H9 (cell line): ENCODE results near the gene COCH. TPM values are rescaled to one million over a fixed set of nuclear protein-coding genes. Genes with fewer than 3 reads are reported as not detected.

Experiments used
- DNase-seq: peaks from one replicate; pipeline ENCODE4 v3.0.0-alpha.2; 2017
- H2AFZ ChIP-seq: one replicate; pipeline ENCODE4 v1.6.1; 2013; ENCODE audit warnings: mild to moderate bottlenecking, low read length, control low read depth, moderate library complexity
- H2AK5ac ChIP-seq: 2 replicates; pipeline ENCODE4 v1.6.1; 2013; ENCODE audit warnings: low read length, control low read depth, mixed read lengths; ENCODE audit not compliant: insufficient read length
- H2BK120ac ChIP-seq: one replicate; pipeline ENCODE4 v1.6.1; 2013; ENCODE audit warnings: low read depth, mild to moderate bottlenecking, low read length, control low read depth, inconsistent platforms; ENCODE audit not compliant: poor library complexity, severe bottlenecking
- H2BK12ac ChIP-seq: 2 replicates; pipeline ENCODE4 v1.6.1; 2013; ENCODE audit warnings: low read length, control low read depth, mixed read lengths, low read depth; ENCODE audit not compliant: insufficient read length
- H2BK15ac ChIP-seq: 2 replicates; pipeline ENCODE4 v1.6.1; 2013; ENCODE audit warnings: low read depth, low read length, control low read depth
- H2BK20ac ChIP-seq: one replicate; pipeline ENCODE4 v1.6.1; 2013; ENCODE audit warnings: low read depth, mild to moderate bottlenecking, low read length, control low read depth, inconsistent platforms; ENCODE audit not compliant: poor library complexity, severe bottlenecking
- H2BK5ac ChIP-seq: 2 replicates; pipeline ENCODE4 v1.6.1; 2013; ENCODE audit warnings: low read length, control low read depth, mixed read lengths; ENCODE audit not compliant: insufficient read length
- H3K14ac ChIP-seq: 2 replicates; pipeline ENCODE4 v1.6.1; 2013; ENCODE audit warnings: low read length, control low read depth; ENCODE audit not compliant: insufficient read depth
- H3K18ac ChIP-seq: 2 replicates; pipeline ENCODE4 v1.6.1; 2013; ENCODE audit warnings: low read depth, mild to moderate bottlenecking, mixed read lengths, low read length, control low read depth; ENCODE audit not compliant: insufficient read length
- H3K23ac ChIP-seq: 2 replicates; pipeline ENCODE4 v1.6.1; 2013; ENCODE audit warnings: low read length, control low read depth, mixed read lengths, low read depth; ENCODE audit not compliant: insufficient read length
- H3K23me2 ChIP-seq: 2 replicates; pipeline ENCODE4 v1.6.1; 2013; ENCODE audit warnings: low read depth, mild to moderate bottlenecking, mixed read lengths, low read length, control low read depth; ENCODE audit not compliant: insufficient read length, poor library complexity, severe bottlenecking
- H3K27ac ChIP-seq: 2 replicates; pipeline ENCODE4 v1.5.1; 2013; ENCODE audit warnings: low read length, control low read depth, mixed read lengths, low read depth; ENCODE audit not compliant: insufficient read length
- H3K27me3 ChIP-seq: 2 replicates; pipeline ENCODE4 v1.6.1; 2013; ENCODE audit warnings: low read length, control low read depth, inconsistent platforms; ENCODE audit not compliant: insufficient read depth
- H3K4ac ChIP-seq: 2 replicates; pipeline ENCODE4 v1.6.1; 2013; ENCODE audit warnings: low read depth, mild to moderate bottlenecking, control low read depth, inconsistent platforms, low read length, moderate library complexity
- H3K4me1 ChIP-seq: 2 replicates; pipeline ENCODE4 v1.6.1; 2013; ENCODE audit warnings: low read length, control low read depth, inconsistent platforms; ENCODE audit not compliant: insufficient read depth
- H3K4me2 ChIP-seq: 2 replicates; pipeline ENCODE4 v1.6.1; 2013; ENCODE audit warnings: low read length, control low read depth, mixed read lengths; ENCODE audit not compliant: insufficient read length, insufficient read depth
- H3K56ac ChIP-seq: 2 replicates; pipeline ENCODE4 v1.6.1; 2013; ENCODE audit warnings: low read depth, mild to moderate bottlenecking, mixed read lengths, low read length, control low read depth; ENCODE audit not compliant: insufficient read length
- H3K79me1 ChIP-seq: 2 replicates; pipeline ENCODE4 v1.6.1; 2013; ENCODE audit warnings: low read depth, mild to moderate bottlenecking, moderate library complexity, low read length, control low read depth, inconsistent platforms; ENCODE audit not compliant: insufficient read depth, poor library complexity, severe bottlenecking
- H3K79me2 ChIP-seq: 2 replicates; pipeline ENCODE4 v1.6.1; 2013; ENCODE audit warnings: low read length, control low read depth, inconsistent platforms; ENCODE audit not compliant: insufficient read depth
- H3K9ac ChIP-seq: 2 replicates; pipeline ENCODE4 v1.6.1; 2013; ENCODE audit warnings: low read length, control low read depth, mixed read lengths; ENCODE audit not compliant: insufficient read length; ENCODE audit errors: extremely low read depth
- H3K9me3 ChIP-seq: one replicate; pipeline ENCODE4 v1.6.1; 2013; ENCODE audit warnings: low read depth, low read length, inconsistent platforms; ENCODE audit not compliant: control insufficient read depth
- H3T11ph ChIP-seq: one replicate; pipeline ENCODE4 v1.6.1; 2013; ENCODE audit warnings: mild to moderate bottlenecking, low read length, control low read depth, inconsistent platforms
- H4K20me1 ChIP-seq: one replicate; pipeline ENCODE4 v1.6.1; 2013; ENCODE audit not compliant: control insufficient read depth, insufficient read length, insufficient read depth
- H4K5ac ChIP-seq: 2 replicates; pipeline ENCODE4 v1.6.1; 2013; ENCODE audit warnings: low read depth, mild to moderate bottlenecking, mixed read lengths, low read length, control low read depth; ENCODE audit not compliant: insufficient read length
- H4K8ac ChIP-seq: replicated peaks from 2 replicates; pipeline ENCODE4 v1.6.1; 2013; ENCODE audit warnings: low read length, control low read depth, mixed read lengths, low read depth; ENCODE audit not compliant: insufficient read length
- H4K91ac ChIP-seq: 2 replicates; pipeline ENCODE4 v1.6.1; 2013; ENCODE audit warnings: low read depth, mild to moderate bottlenecking, moderate library complexity, mixed read lengths, low read length, control low read depth; ENCODE audit not compliant: insufficient read length
- H3K27ac Mint-ChIP-seq, 3 experiments: 2 replicates in 2 of 3; 3 replicates in 1 of 3; pipeline ENCODE4 v1.8.0; 2020 to 2021; ENCODE audit warnings: mixed read lengths in 3 of 3, mild to moderate bottlenecking in 1 of 3, moderate library complexity in 1 of 3
- H3K27me3 Mint-ChIP-seq: 2 replicates; pipeline ENCODE4 v1.8.0; 2021; ENCODE audit warnings: low read depth, mild to moderate bottlenecking, moderate library complexity, mixed read lengths
- H3K36me3 Mint-ChIP-seq, 3 experiments: 2 replicates in 2 of 3; 3 replicates in 1 of 3; pipeline ENCODE4 v1.8.0; 2020 to 2021; ENCODE audit warnings: low read depth in 3 of 3, mixed read lengths in 3 of 3; ENCODE audit not compliant: insufficient read depth in 1 of 3
- H3K4me1 Mint-ChIP-seq, 2 experiments: 2 replicates each; pipeline ENCODE4 v1.8.0; 2020; ENCODE audit warnings: mixed read lengths in 2 of 2
- H3K4me3 Mint-ChIP-seq, 2 experiments: 2 replicates in 1 of 2; 3 replicates in 1 of 2; pipeline ENCODE4 v1.8.0; 2020 to 2021; ENCODE audit warnings: mild to moderate bottlenecking in 2 of 2, mixed read lengths in 2 of 2, moderate library complexity in 1 of 2
- H3K9me3 Mint-ChIP-seq, 2 experiments: 2 replicates in 1 of 2; 3 replicates in 1 of 2; pipeline ENCODE4 v1.8.0; 2020; ENCODE audit warnings: mild to moderate bottlenecking in 2 of 2, mixed read lengths in 2 of 2, moderate library complexity in 1 of 2
- CTCF ChIP-seq: fragments of 200-600 bp; sonication (generic); conservative IDR thresholded peaks from 3 replicates; pipeline ENCODE4 v1.8.0; 2021; ENCODE audit warnings: antibody characterized with exemption, mild to moderate bottlenecking
- WGBS: extraction: QIAGEN DNeasy Blood & Tissue Kit; methylation state at CpG from one replicate; pipeline ENCODE4 v1.1.7; 2013; ENCODE audit warnings: missing lambda C conversion rate, low lambda C conversion rate, mixed read lengths; ENCODE audit not compliant: insufficient read length; ENCODE audit errors: extremely low coverage; 5-methylcytosine and 5-hydroxymethylcytosine counted together
- total RNA-seq: library from RNA; stranded (reverse); gene quantifications from 2 replicates; pipeline ENCODE4 v1.2.1, GENCODE V29; 2021

Gene COCH
- total RNA-seq, 1 experiment from 2014 or later, result 25.8 TPM

GRCh38 chr14:30826070-30826469 is 48.3 kb upstream of the COCH start:
- H3K56ac ChIP-seq, result no peak overlapping the region
- H3K4me1 Mint-ChIP-seq, result no peaks in the 10 kb centered on the region
- H3K27ac Mint-ChIP-seq, result no peak overlapping the region
- no peak overlapping the region for H4K5ac ChIP-seq
- H3K27me3 Mint-ChIP-seq, result no peaks in the 10 kb centered on the region
- no peak overlapping the region for H2BK15ac ChIP-seq
- H3K9me3 Mint-ChIP-seq, result peaks cover 18 to 19% of the 10 kb centered on the region in 2 experiments
- TF ChIP-seq CTCF, result no peak
- no peak overlapping the region for H3K14ac ChIP-seq
- no peak overlapping the region for H2BK20ac ChIP-seq
- WGBS, result no CpG with 5 or more reads among the region's 1 CpG
- H2BK5ac ChIP-seq, result no peak overlapping the region
- no peak overlapping the region for H2AFZ ChIP-seq
- no peak overlapping the region for H3K4me2 ChIP-seq
- no peaks in the 10 kb centered on the region for H3K23me2 ChIP-seq
- H4K91ac ChIP-seq, result no peak overlapping the region
- H3T11ph ChIP-seq, result no peak overlapping the region
- no peak overlapping the region for H3K18ac ChIP-seq
- H2AK5ac ChIP-seq, result no peak overlapping the region
- H3K36me3 Mint-ChIP-seq, result peaks cover 5 to 19% (median 7%) of the 10 kb centered on the region in 3 experiments; a peak in 6 of 7 replicates
- H3K4me3 Mint-ChIP-seq, result no peak overlapping the region
- H2BK120ac ChIP-seq, result no peak overlapping the region
- DNase-seq, result no peak
- no peak overlapping the region for H4K8ac ChIP-seq
- no peak overlapping the region for H3K4ac ChIP-seq
- H3K4me1 ChIP-seq, result no peaks in the 10 kb centered on the region
- H3K27me3 ChIP-seq, result no peaks in the 10 kb centered on the region
- no peaks in the 10 kb centered on the region for H3K9me3 ChIP-seq
- no peaks in the 10 kb centered on the region for H3K79me1 ChIP-seq
- no peaks in the 10 kb centered on the region for H4K20me1 ChIP-seq
- no peak overlapping the region for H3K23ac ChIP-seq
- H2BK12ac ChIP-seq, result no peak overlapping the region
- no peaks in the 10 kb centered on the region for H3K79me2 ChIP-seq
- no peak overlapping the region for H3K27ac ChIP-seq
- no peak overlapping the region for H3K9ac ChIP-seq
